K562 (cell line): ENCODE results near the gene SPATA45. TPM values are rescaled to one million over a fixed set of nuclear protein-coding genes. Genes with fewer than 3 reads are reported as not detected.

Experiments
- BCOR ChIP-seq: fragments of 450-650 bp; IDR thresholded peaks from 2 replicates; pipeline ENCODE4 v1.6.1; 2016
- CCNT2 ChIP-seq: IDR thresholded peaks from 2 replicates; pipeline ENCODE4 v1.6.1; 2011; ENCODE audit warnings: borderline replicate concordance, low read depth, mild to moderate bottlenecking, moderate library complexity, mixed read lengths, low read length; ENCODE audit not compliant: insufficient read length; ENCODE audit errors: extremely low read depth
- E2F3 ChIP-seq: fragments of 250-450 bp; sonication (Bioruptor Pico); IDR thresholded peaks from 2 replicates; pipeline ENCODE4 v1.4.0; 2020; ENCODE audit warnings: mild to moderate bottlenecking
- ESRRB ChIP-seq: fragments of 250-450 bp; sonication (Bioruptor Pico); IDR thresholded peaks from 2 replicates; pipeline ENCODE4 v1.5.0; 2020; ENCODE audit warnings: mild to moderate bottlenecking, moderate library complexity, borderline replicate concordance
- FOS ChIP-seq: IDR thresholded peaks from 3 replicates; pipeline ENCODE4 v1.6.1; 2011; ENCODE audit not compliant: insufficient read length; ENCODE audit errors: extremely low read depth
- FOXK1 ChIP-seq: sonication (generic); formaldehyde crosslinking; IDR thresholded peaks from 2 replicates; pipeline ENCODE4 v1.8.0; 2022; ENCODE audit warnings: missing genetic modification reagents, mild to moderate bottlenecking, borderline replicate concordance
- HCFC1 ChIP-seq: IDR thresholded peaks from 2 replicates; pipeline ENCODE4 v1.6.1; 2012; ENCODE audit warnings: low read depth, low read length, improper control_type of control experiment
- HNRNPUL1 ChIP-seq: fragments of 200-400 bp; formaldehyde crosslinking; IDR thresholded peaks from 2 replicates; pipeline ENCODE4 v1.6.1; 2017; ENCODE audit warnings: low read length
- KAT7 ChIP-seq: sonication (generic); formaldehyde crosslinking; IDR thresholded peaks from 2 replicates; pipeline ENCODE4 v1.8.0; 2022; ENCODE audit warnings: missing genetic modification reagents, mild to moderate bottlenecking, borderline replicate concordance
- KDM5B ChIP-seq: fragments of 200-600 bp; sonication (generic); IDR thresholded peaks from 2 replicates; pipeline ENCODE4 v1.6.1; 2012; ENCODE audit warnings: low read depth, mild to moderate bottlenecking, moderate library complexity, low read length, control low read depth, inconsistent platforms; ENCODE audit not compliant: insufficient replicate concordance
- MNT ChIP-seq, 2 experiments: fragments of 450-650 bp; conservative IDR thresholded peaks; 2 replicates each; pipeline ENCODE4 v1.6.1; 2017; ENCODE audit warnings: mild to moderate bottlenecking in 2 of 2, moderate library complexity in 2 of 2
- NONO ChIP-seq, 2 experiments: fragments of 200-400 bp in 1 of 2; fragments of 450-650 bp in 1 of 2; formaldehyde crosslinking in 1 of 2; IDR thresholded peaks; 2 replicates each; pipeline ENCODE4 v1.6.1; 2017; ENCODE audit warnings: low read depth in 2 of 2, mild to moderate bottlenecking in 2 of 2, moderate library complexity in 2 of 2, low read length in 1 of 2
- NR2F6 ChIP-seq: fragments of 450-650 bp; formaldehyde crosslinking; IDR thresholded peaks from 2 replicates; pipeline ENCODE4 v1.4.0; 2020; ENCODE audit warnings: mild to moderate bottlenecking
- PHF20 ChIP-seq: fragments of 450-650 bp; IDR thresholded peaks from 2 replicates; pipeline ENCODE4 v1.6.1; 2018; ENCODE audit not compliant: partially characterized antibody
- PML ChIP-seq: IDR thresholded peaks from 2 replicates; pipeline ENCODE4 v1.6.1; 2012; ENCODE audit warnings: low read length, inconsistent platforms
- POLR2A ChIP-seq: fragments of 450-650 bp; conservative IDR thresholded peaks from 2 replicates; pipeline ENCODE4 v1.6.1; 2016
- PTRF ChIP-seq: fragments of 450-650 bp; IDR thresholded peaks from 2 replicates; pipeline ENCODE4 v1.6.1; 2016; ENCODE audit warnings: mild to moderate bottlenecking, missing genetic modification characterization, missing compliant biosample characterization
- PURB ChIP-seq: sonication (generic); formaldehyde crosslinking; IDR thresholded peaks from 2 replicates; pipeline ENCODE4 v1.9.0; 2021; ENCODE audit warnings: low read depth, mild to moderate bottlenecking, missing genetic modification reagents
- RB1 ChIP-seq: fragments of 450-650 bp; IDR thresholded peaks from 2 replicates; pipeline ENCODE4 v1.6.1; 2017; ENCODE audit warnings: low read depth, mild to moderate bottlenecking
- RBM39 ChIP-seq: fragments of 200-400 bp; formaldehyde crosslinking; optimal IDR thresholded peaks from 2 replicates; pipeline ENCODE3; 2018; ENCODE audit warnings: low read depth, low read length
- SMC3 ChIP-seq: conservative IDR thresholded peaks from 2 replicates; pipeline ENCODE4 v1.6.1; 2011; ENCODE audit warnings: low read depth, low read length, improper control_type of control experiment; ENCODE audit not compliant: insufficient read depth
- TAF1 ChIP-seq: IDR thresholded peaks from 2 replicates; pipeline ENCODE4 v1.6.1; 2011; ENCODE audit warnings: mild to moderate bottlenecking, low read length, moderate library complexity; ENCODE audit not compliant: insufficient read depth, control insufficient read depth, severe bottlenecking; ENCODE audit errors: extremely low read depth
- TCF15 ChIP-seq: fragments of 250-450 bp; sonication (Bioruptor Pico); IDR thresholded peaks from 2 replicates; pipeline ENCODE4 v1.8.0; 2022; ENCODE audit warnings: moderate library complexity, mild to moderate bottlenecking, inconsistent platforms
- ZBTB7A ChIP-seq: IDR thresholded peaks from 2 replicates; pipeline ENCODE4 v1.6.1; 2011; ENCODE audit warnings: low read depth, mild to moderate bottlenecking, low read length, moderate library complexity, borderline replicate concordance; ENCODE audit not compliant: control insufficient read depth
- ZFP30 ChIP-seq: fragments of 250-450 bp; sonication (Bioruptor Pico); IDR thresholded peaks from 2 replicates; pipeline ENCODE4 v1.8.0; 2022; ENCODE audit warnings: moderate library complexity, mild to moderate bottlenecking, inconsistent platforms, borderline replicate concordance
- ZNF253 ChIP-seq: fragments of 250-450 bp; sonication (Bioruptor Pico); conservative IDR thresholded peaks from 2 replicates; pipeline ENCODE4 v1.6.1; 2021; ENCODE audit warnings: mild to moderate bottlenecking
- ZNF263 ChIP-seq: sonication (generic); formaldehyde crosslinking; IDR thresholded peaks from 2 replicates; pipeline ENCODE4 v1.8.0; 2022; ENCODE audit warnings: mild to moderate bottlenecking, missing genetic modification reagents, borderline replicate concordance
- ZNF589 ChIP-seq: fragments of 200-800 bp; sonication (Bioruptor generic); IDR thresholded peaks from 2 replicates; pipeline ENCODE4 v1.6.1; 2016; ENCODE audit warnings: low read depth, missing genetic modification characterization, missing compliant biosample characterization
- polyA plus RNA-seq, 8 experiments: library from polyadenylated mRNA; depleted of rRNA in 4 of 8; stranded (reverse) in 5 of 8; unstranded in 3 of 8; fragments of >200 nt; fragmentation: Nextera tagmentation in 2 of 8; fragmentation: Illumina TruSeq in 1 of 8; extraction: Ambion mirVana in 2 of 8; extraction: Trizol in 1 of 8; gene quantifications; 2 replicates each; pipeline versions ENCODE4 v1.2.1 to v1.2.3, GENCODE V29; 2011 to 2014; ENCODE audit warnings: inconsistent platforms in 1 of 8, missing spikeins in 1 of 8
- total RNA-seq, 7 experiments: library from RNA; depleted of rRNA in 6 of 7; stranded (reverse); fragments of >200 nt in 6 of 7; fragmentation: Illumina TruSeq in 2 of 7; extraction: Trizol in 2 of 7; gene quantifications; 2 replicates each; pipeline versions ENCODE4 v1.2.1 to v1.2.3, GENCODE V29; 2011 to 2021; ENCODE audit warnings: low replicate concordance in 1 of 7

Gene SPATA45
- total and polyA plus RNA-seq, 9 of the 15 experiments (the other 6 are each of a cell fraction or from before 2014, with no cell fraction given) = 0.18 TPM; not detected in 8

GRCh38 chr1:212857992-212858460 is 10.6 kb upstream of the SPATA45 start, which contains the start of gene FLVCR1 (continued):
- TF ChIP-seq HCFC1 (peak; percentile 47), ZFP30 (CRISPR knock-in tag) (no peak), PML (0 out of 2 replicates have a peak, but pooled peaks have one; percentile 63), PTRF (tag) (no peak), POLR2A (peak; percentile 91), TAF1 (peak; percentile 66), CCNT2 (peak; percentile 80), RBM39 (peak; percentile 42), SMC3 (0 out of 2 replicates have a peak, but pooled peaks have one; percentile 2), PHF20 (no peak), KDM5B (peak; percentile 83), ZNF589 (CRISPR knock-in tag) (0 out of 2 replicates have a peak, but pooled peaks have one; percentile 38), E2F3 (CRISPR knock-in tag) (peak; percentile 74; the same call in 1 of the 2 replicates), ZBTB7A (peak; percentile 85), BCOR (peak; percentile 34), ZNF263 (no peak), ZNF253 (CRISPR knock-in tag) (no peak), NR2F6 (CRISPR knock-in tag) (no peak), FOS (peak; percentile 38), KAT7 (CRISPR knock-in tag) (peak; percentile 90; the same call in 1 of the 2 replicates), ESRRB (no peak), TCF15 (no peak), RB1 (peak; percentile 82; the same call in 1 of the 2 replicates), FOXK1 (CRISPR knock-in tag) (no peak), PURB (CRISPR knock-in tag) (no peak), MNT (conservative IDR thresholded peaks at IDR 0.05) (peak; percentile 66 to 91), NONO (IDR thresholded peaks at IDR 0.05; ENCODE audit: low read depth in 2 of 2, low read length in 1 of 2) (0 out of 4 replicates have a peak, but pooled peaks of 1 of the 2 experiments have one; percentile 76), HNRNPUL1 (no peak)
